ENCODE data around the gene MORC2. TPM values are rescaled to one million over a fixed set of nuclear protein-coding genes. Genes with fewer than 3 reads are reported as not detected.

MORC2 gene
- total and polyA plus RNA-seq, 2 experiments from 2014 or later: 19.4 to 30.3 TPM

DNA sequence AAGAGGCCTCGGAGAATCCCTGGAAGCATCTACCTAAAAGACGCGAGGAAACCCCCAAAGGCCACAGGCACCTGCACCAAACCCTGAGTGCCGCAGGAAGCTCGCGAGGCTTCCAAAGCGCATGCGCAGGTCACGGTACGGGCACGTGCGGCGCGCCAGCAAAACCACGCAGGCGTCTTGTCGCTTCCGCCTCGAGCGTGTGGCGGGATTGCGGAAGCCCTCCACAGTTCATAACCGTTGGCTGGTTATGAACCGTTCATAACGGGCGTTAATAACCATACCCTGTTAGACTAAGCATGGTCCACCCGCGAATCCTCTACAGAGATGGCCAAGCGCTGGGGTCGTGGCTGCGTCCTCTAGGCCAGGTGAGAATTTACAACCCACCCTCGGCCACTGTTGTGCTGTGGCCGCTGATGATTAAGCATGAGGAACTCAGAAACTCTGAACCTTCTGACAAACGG lies 46.4 kb downstream of the MORC2 start:
- peaks cover 9% of the 10 kb centered on the region for H3K36me3 ChIP-seq
- TF ChIP-seq, protein P1, sequence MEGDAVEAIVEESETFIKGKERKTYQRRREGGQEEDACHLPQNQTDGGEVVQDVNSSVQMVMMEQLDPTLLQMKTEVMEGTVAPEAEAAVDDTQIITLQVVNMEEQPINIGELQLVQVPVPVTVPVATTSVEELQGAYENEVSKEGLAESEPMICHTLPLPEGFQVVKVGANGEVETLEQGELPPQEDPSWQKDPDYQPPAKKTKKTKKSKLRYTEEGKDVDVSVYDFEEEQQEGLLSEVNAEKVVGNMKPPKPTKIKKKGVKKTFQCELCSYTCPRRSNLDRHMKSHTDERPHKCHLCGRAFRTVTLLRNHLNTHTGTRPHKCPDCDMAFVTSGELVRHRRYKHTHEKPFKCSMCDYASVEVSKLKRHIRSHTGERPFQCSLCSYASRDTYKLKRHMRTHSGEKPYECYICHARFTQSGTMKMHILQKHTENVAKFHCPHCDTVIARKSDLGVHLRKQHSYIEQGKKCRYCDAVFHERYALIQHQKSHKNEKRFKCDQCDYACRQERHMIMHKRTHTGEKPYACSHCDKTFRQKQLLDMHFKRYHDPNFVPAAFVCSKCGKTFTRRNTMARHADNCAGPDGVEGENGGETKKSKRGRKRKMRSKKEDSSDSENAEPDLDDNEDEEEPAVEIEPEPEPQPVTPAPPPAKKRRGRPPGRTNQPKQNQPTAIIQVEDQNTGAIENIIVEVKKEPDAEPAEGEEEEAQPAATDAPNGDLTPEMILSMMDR (IDR thresholded peaks at IDR 0.05; ENCODE audit: low read depth, low read length): no peak
- no peaks in the 10 kb centered on the region for H3K9me3 ChIP-seq (ENCODE audit: low read depth)
- DNase-seq (ENCODE audit: low read depth in 1 of 2, low spot score in 1 of 2): peak in 1 of 2 donors; percentile 76
- no peaks in the 10 kb centered on the region for H3K4me1 ChIP-seq (ENCODE audit: low read depth)
- H3K27ac ChIP-seq: no peak overlapping the region
- H3K27me3 ChIP-seq: no peaks in the 10 kb centered on the region
- no peak overlapping the region for H3K4me3 ChIP-seq

- H3K27me3 ChIP-seq: no peaks in the 10 kb centered on the region
- no peaks in the 10 kb centered on the region for H3K4me1 ChIP-seq (ENCODE audit: low read depth)
- TF ChIP-seq, protein P1 (IDR thresholded peaks at IDR 0.05; ENCODE audit: low read depth, low read length): no peak
- H3K36me3 ChIP-seq: peaks cover 2% of the 10 kb centered on the region
- no peak for DNase-seq (ENCODE audit: low read depth in 1 of 2, low spot score in 1 of 2)
- H3K4me3 ChIP-seq: no peak overlapping the region
- H3K9me3 ChIP-seq (ENCODE audit: low read depth): no peaks in the 10 kb centered on the region
- no peak overlapping the region for H3K27ac ChIP-seq
Observed at GRCh38 chr22:30921108-30921507, 47.5 kb downstream of the MORC2 start.

DNA sequence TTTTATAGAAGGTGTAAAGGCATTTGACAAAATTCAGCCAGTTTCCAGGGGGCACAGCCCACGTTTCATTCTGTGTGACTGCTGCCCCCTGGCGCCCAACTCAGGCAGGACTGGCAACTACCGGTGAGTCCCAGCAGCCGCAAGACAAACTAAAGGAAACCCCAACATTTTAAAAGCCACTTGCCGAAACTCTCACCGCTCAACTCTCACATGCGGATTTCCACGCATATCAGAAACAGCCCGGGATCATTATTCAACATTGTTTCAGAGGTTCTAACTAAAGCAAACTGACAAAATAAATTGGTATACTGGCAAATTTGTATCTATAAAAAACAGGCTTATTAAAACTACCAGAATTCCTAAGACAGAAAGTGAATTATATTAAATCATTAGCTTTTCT lies 48.2 kb downstream of the MORC2 start:
- Histone ChIP-seq H3K27me3 (no peaks in the 10 kb centered on the region), H3K4me1 (ENCODE audit: low read depth) (no peaks in the 10 kb centered on the region), H3K36me3 (peaks cover 2% of the 10 kb centered on the region), H3K27ac (no peak overlapping the region), H3K9me3 (ENCODE audit: low read depth) (no peaks in the 10 kb centered on the region), H3K4me3 (no peak overlapping the region)
- TF ChIP-seq, protein P1 (IDR thresholded peaks at IDR 0.05; ENCODE audit: low read depth, low read length): peak; percentile 91
- peak; percentile 79 to 81 for DNase-seq (ENCODE audit: low read depth in 1 of 2, low spot score in 1 of 2)

- no peaks in the 10 kb centered on the region for H3K4me1 ChIP-seq (ENCODE audit: low read depth)
- TF ChIP-seq, protein P1 (IDR thresholded peaks at IDR 0.05; ENCODE audit: low read depth, low read length): no peak
- no peak overlapping the region for H3K27ac ChIP-seq
- DNase-seq (ENCODE audit: low read depth in 1 of 2, low spot score in 1 of 2): no peak
- no peaks in the 10 kb centered on the region for H3K9me3 ChIP-seq (ENCODE audit: low read depth)
- peaks cover 2% of the 10 kb centered on the region for H3K36me3 ChIP-seq
- no peaks in the 10 kb centered on the region for H3K27me3 ChIP-seq
- H3K4me3 ChIP-seq: no peak overlapping the region
Observed at GRCh38 chr22:30919973-30920372, 48.6 kb downstream of the MORC2 start.

- Histone ChIP-seq H3K4me1 (ENCODE audit: low read depth) (no peaks in the 10 kb centered on the region), H3K9me3 (ENCODE audit: low read depth) (no peaks in the 10 kb centered on the region), H3K4me3 (no peak overlapping the region), H3K27me3 (no peaks in the 10 kb centered on the region), H3K27ac (no peak overlapping the region), H3K36me3 (no peaks in the 10 kb centered on the region)
- TF ChIP-seq, protein P1 (IDR thresholded peaks at IDR 0.05; ENCODE audit: low read depth, low read length): no peak
- DNase-seq (ENCODE audit: low read depth in 1 of 2, low spot score in 1 of 2): no peak
Observed at GRCh38 chr22:30918761-30919160, 49.8 kb downstream of the MORC2 start.

DNA sequence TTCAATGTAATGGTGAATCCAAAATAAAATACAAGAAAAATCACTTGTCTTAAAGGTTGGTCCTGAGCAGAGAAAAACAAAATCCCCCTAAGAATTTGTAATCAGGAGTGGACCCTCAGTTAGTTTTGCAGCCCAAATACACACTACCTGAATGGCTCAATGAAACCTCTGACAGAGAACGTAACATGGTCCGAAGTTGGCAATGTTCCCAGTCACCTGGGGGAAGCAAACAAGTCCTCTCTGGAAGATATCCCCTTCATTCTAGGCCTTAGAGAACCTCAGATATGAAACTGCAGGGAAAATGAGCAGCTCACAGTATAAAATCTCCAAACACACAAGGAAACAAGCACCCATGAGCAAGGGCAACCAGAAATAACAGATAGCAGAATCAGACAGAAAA lies 58.2 kb downstream of the MORC2 start:
- DNase-seq (ENCODE audit: low read depth in 1 of 2, low spot score in 1 of 2): no peak
- Histone ChIP-seq H3K36me3 (peaks cover 2% of the 10 kb centered on the region), H3K27me3 (no peaks in the 10 kb centered on the region), H3K4me3 (no peak overlapping the region), H3K4me1 (ENCODE audit: low read depth) (no peaks in the 10 kb centered on the region), H3K27ac (no peak overlapping the region), H3K9me3 (ENCODE audit: low read depth) (no peaks in the 10 kb centered on the region)
- TF ChIP-seq, protein P1 (IDR thresholded peaks at IDR 0.05; ENCODE audit: low read depth, low read length): no peak

Measured in cardiac muscle cell (in vitro differentiated cells and primary cell).